Breast epithelium (tissue), 4 donors: Measurements from ENCODE around the gene LAMA3. TPM values are rescaled to one million over a fixed set of nuclear protein-coding genes. Genes with fewer than 3 reads are reported as not detected.

ENCODE experiments used
- DNase-seq, 2 donors: peaks; one replicate each; pipeline ENCODE4 v3.0.0-alpha.2; 2019; ENCODE audit warnings: low spot score in 2 of 2
- H3K27ac ChIP-seq, 2 donors: fragments of 200-600 bp; sonication (generic) in 1 of 2; one replicate each; pipeline ENCODE4 v1.5.1; 2016 to 2019; ENCODE audit warnings: mild to moderate bottlenecking in 1 of 2
- H3K27me3 ChIP-seq, 2 donors: fragments of 200-600 bp; sonication (generic) in 1 of 2; one replicate each; pipeline versions ENCODE4 v1.5.1 to v1.6.0; 2017 to 2019; ENCODE audit warnings: control low read depth in 1 of 2, mild to moderate bottlenecking in 1 of 2
- H3K36me3 ChIP-seq: fragments of 200-600 bp; one replicate; pipeline ENCODE4 v1.5.1; 2019
- H3K4me1 ChIP-seq, 2 donors: fragments of 200-600 bp; sonication (generic); one replicate each; pipeline ENCODE4 v1.5.1; 2016 to 2019; ENCODE audit warnings: control low read depth in 1 of 2
- H3K4me3 ChIP-seq, 3 donors: fragments of 200-600 bp; sonication (generic); 1 replicate in 2 of 3; 2 replicates in 1 of 3; pipeline ENCODE4 v1.5.1; 2016 to 2019; ENCODE audit warnings: mild to moderate bottlenecking in 3 of 3, moderate library complexity in 2 of 3
- H3K9me3 ChIP-seq, 2 donors: fragments of 200-600 bp; sonication (generic) in 1 of 2; one replicate each; pipeline ENCODE4 v1.5.1; 2016 to 2019; ENCODE audit warnings: control low read depth in 1 of 2
- CTCF ChIP-seq, 3 donors: fragments of 450-650 bp; IDR thresholded peaks; one replicate each; pipeline ENCODE4 v1.5.1; 2016 to 2017; ENCODE audit warnings: antibody characterized with exemption in 3 of 3, mild to moderate bottlenecking in 3 of 3, moderate library complexity in 3 of 3
- POLR2A ChIP-seq: fragments of 450-650 bp; IDR thresholded peaks from one replicate; pipeline ENCODE4 v1.6.1; 2016; ENCODE audit warnings: antibody characterized with exemption, mild to moderate bottlenecking, moderate library complexity
- POLR2AphosphoS5 ChIP-seq, 3 donors: sonication (generic); formaldehyde crosslinking; IDR thresholded peaks; one replicate each; pipeline ENCODE4 v1.6.1; 2017; ENCODE audit warnings: antibody characterized with exemption in 3 of 3
- intact Hi-C: fragments of 100-400 bp; cut with DNase I; formaldehyde crosslinking; loops from one replicate; pipeline ENCODE4 v1.15.1; 2023; ENCODE audit warnings: low total_unique reads
- total RNA-seq, 3 donors: library from RNA; depleted of rRNA; stranded (reverse); fragments of >200 nt; gene quantifications; one replicate each; pipeline ENCODE4 v1.1.0, GENCODE V29; 2016

LAMA3 gene
- total RNA-seq, 3 donors from 2014 or later = 43.4 to 173 (median 127) TPM

- peak in 1 of 2 donors; percentile 25 for DNase-seq
- intact Hi-C loops = no loop called here
- peak overlapping the region in 1 of 2 donors; percentile 14 for H3K27ac ChIP-seq
- H3K9me3 ChIP-seq = no peaks in the 10 kb centered on the region
- H3K4me1 ChIP-seq = no peaks in the 10 kb centered on the region
- H3K27me3 ChIP-seq = no peaks in the 10 kb centered on the region
- no peaks in the 10 kb centered on the region for H3K36me3 ChIP-seq
- TF ChIP-seq POLR2AphosphoS5 (IDR thresholded peaks at IDR 0.05) (no peak), POLR2A (no peak), CTCF (IDR thresholded peaks at IDR 0.05) (no peak)
- H3K4me3 ChIP-seq = no peak overlapping the region
Measured at GRCh38 chr18:23716516-23716915, 27.3 kb downstream of the LAMA3 start.

DNA sequence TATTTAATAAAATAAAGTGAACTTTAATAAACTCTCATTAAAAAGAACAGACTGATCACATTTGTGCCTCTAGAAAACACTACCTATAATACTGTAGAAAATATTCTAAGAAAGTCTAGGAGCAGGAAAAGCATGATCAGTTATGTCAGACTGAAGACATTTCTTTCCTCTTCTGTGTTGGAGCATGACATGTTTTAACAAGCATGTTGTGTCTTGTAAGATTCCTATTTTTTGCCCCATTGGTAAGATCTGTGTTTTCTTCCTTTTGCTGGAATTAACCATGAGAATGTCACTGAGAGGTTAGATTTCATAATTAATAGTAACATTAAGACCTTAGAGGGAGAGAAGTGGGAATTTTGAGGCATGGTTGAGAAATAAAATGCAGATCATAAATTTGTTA lies 27.7 kb downstream of the LAMA3 start:
- DNase-seq = no peak
- Histone ChIP-seq H3K4me1 (no peaks in the 10 kb centered on the region), H3K27me3 (no peaks in the 10 kb centered on the region), H3K36me3 (no peaks in the 10 kb centered on the region), H3K27ac (no peak overlapping the region), H3K9me3 (no peaks in the 10 kb centered on the region), H3K4me3 (no peak overlapping the region)
- intact Hi-C loops = no loop called here
- TF ChIP-seq CTCF (IDR thresholded peaks at IDR 0.05) = no peak
- TF ChIP-seq POLR2A = no peak
- no peak for TF ChIP-seq POLR2AphosphoS5 (IDR thresholded peaks at IDR 0.05)

- no peaks in the 10 kb centered on the region for H3K36me3 ChIP-seq
- peak overlapping the region in 1 of 2 donors; percentile 10 for H3K27ac ChIP-seq
- no peak for DNase-seq
- H3K27me3 ChIP-seq = no peaks in the 10 kb centered on the region
- TF ChIP-seq POLR2AphosphoS5 (IDR thresholded peaks at IDR 0.05) = no peak
- H3K9me3 ChIP-seq = no peaks in the 10 kb centered on the region
- no peaks in the 10 kb centered on the region for H3K4me1 ChIP-seq
- H3K4me3 ChIP-seq = no peak overlapping the region
- intact Hi-C loops = no loop called here
Measured at GRCh38 chr18:23718243-23718720, 29.0 kb downstream of the LAMA3 start.

DNA sequence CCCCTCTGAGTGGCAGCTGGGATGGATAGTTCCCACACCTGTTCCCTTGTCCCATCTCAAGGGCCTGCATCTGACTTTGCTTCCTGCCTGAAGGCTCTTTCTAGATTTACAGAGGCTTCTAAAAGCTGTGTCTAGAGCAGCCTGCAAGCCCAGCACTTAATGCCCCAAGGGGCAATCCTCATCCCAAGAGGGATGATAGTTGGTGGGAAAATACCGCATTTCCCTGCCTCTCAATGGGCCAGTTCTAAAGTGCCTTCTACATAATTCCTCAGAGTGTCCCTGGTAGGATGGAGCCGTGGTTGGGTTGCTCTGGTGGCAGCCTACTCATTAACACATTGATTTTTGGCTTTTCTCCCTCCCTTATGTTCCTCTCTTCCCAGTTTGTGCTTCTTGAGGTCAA lies 29.5 kb downstream of the LAMA3 start:
- no peaks in the 10 kb centered on the region for H3K27me3 ChIP-seq
- TF ChIP-seq POLR2AphosphoS5 (IDR thresholded peaks at IDR 0.05) (no peak), CTCF (IDR thresholded peaks at IDR 0.05) (no peak), POLR2A (no peak)
- H3K4me1 ChIP-seq = no peaks in the 10 kb centered on the region
- intact Hi-C loops = no loop called here
- H3K36me3 ChIP-seq = no peaks in the 10 kb centered on the region
- peak overlapping the region in 1 of 2 donors; percentile 10 for H3K27ac ChIP-seq
- no peak overlapping the region for H3K4me3 ChIP-seq
- no peaks in the 10 kb centered on the region for H3K9me3 ChIP-seq
- no peak for DNase-seq

- Histone ChIP-seq H3K9me3 (no peaks in the 10 kb centered on the region), H3K4me3 (no peak overlapping the region), H3K27me3 (no peaks in the 10 kb centered on the region), H3K4me1 (no peaks in the 10 kb centered on the region), H3K36me3 (no peaks in the 10 kb centered on the region), H3K27ac (peak overlapping the region; percentile 1 to 43)
- intact Hi-C loops = no loop called here
- DNase-seq = peak in 1 of 2 donors; percentile 28
- TF ChIP-seq POLR2AphosphoS5 (IDR thresholded peaks at IDR 0.05) = no peak
- TF ChIP-seq CTCF (IDR thresholded peaks at IDR 0.05) = no peak
- TF ChIP-seq POLR2A = no peak
Measured at GRCh38 chr18:23719634-23720201, 30.5 kb downstream of the LAMA3 start.
